CD4-positive, CD25-positive, alpha-beta regulatory T cell (primary cell): Measurements from ENCODE around the gene WFDC2. TPM values are rescaled to one million over a fixed set of nuclear protein-coding genes. Genes with fewer than 3 reads are reported as not detected.

Experiments
- ATAC-seq, 2 donors: fragments of 150-1000 bp; cut with Tn5 transposase; one replicate each; pipeline ENCODE4 v1.10.0; 2021; ENCODE audit warnings: low read depth in 2 of 2, moderate number of reproducible peaks in 2 of 2, moderate library complexity in 1 of 2
- DNase-seq, 3 donors: peaks; one replicate each; pipeline versions ENCODE4 v3.0.0 to v3.0.0-alpha.2; 2012 to 2022; ENCODE audit warnings: mixed read lengths in 1 of 3
- H3K27ac ChIP-seq: one replicate; pipeline ENCODE4 v1.7.0; 2013; ENCODE audit warnings: mild to moderate bottlenecking, low read length; ENCODE audit not compliant: insufficient read depth, poor library complexity, severe bottlenecking
- H3K27me3 ChIP-seq: one replicate; pipeline ENCODE4 v1.7.0; 2013; ENCODE audit warnings: low read length; ENCODE audit not compliant: control insufficient read depth, insufficient read depth
- H3K36me3 ChIP-seq: one replicate; pipeline ENCODE4 v1.7.0; 2013; ENCODE audit warnings: mild to moderate bottlenecking, low read length, moderate library complexity; ENCODE audit not compliant: control insufficient read depth, insufficient read depth
- H3K4me1 ChIP-seq: 2 replicates; pipeline ENCODE4 v1.7.0; 2013; ENCODE audit warnings: mild to moderate bottlenecking, low read length; ENCODE audit not compliant: insufficient read depth, control insufficient read depth, poor library complexity, severe bottlenecking
- H3K4me3 ChIP-seq: one replicate; pipeline ENCODE4 v1.7.0; 2013; ENCODE audit warnings: low read depth, mild to moderate bottlenecking, low read length, moderate library complexity
- H3K9me3 ChIP-seq, 2 experiments: 1 replicate in 1 of 2; 2 replicates in 1 of 2; pipeline ENCODE4 v1.7.0; 2013; ENCODE audit warnings: low read length in 2 of 2, mild to moderate bottlenecking in 1 of 2, moderate library complexity in 1 of 2; ENCODE audit not compliant: control insufficient read depth in 2 of 2
- H3K27ac Mint-ChIP-seq, 3 donors: one replicate each; pipeline ENCODE4 v1.8.0; 2020 to 2022; ENCODE audit warnings: mild to moderate bottlenecking in 3 of 3, mixed read lengths in 3 of 3, moderate library complexity in 2 of 3
- H3K27me3 Mint-ChIP-seq: one replicate; pipeline ENCODE4 v1.8.0; 2022; ENCODE audit warnings: mild to moderate bottlenecking, mixed read lengths
- H3K36me3 Mint-ChIP-seq: one replicate; pipeline ENCODE4 v1.8.0; 2020; ENCODE audit warnings: mixed read lengths
- H3K4me1 Mint-ChIP-seq, 4 donors: one replicate each; pipeline ENCODE4 v1.8.0; 2020 to 2022; ENCODE audit warnings: mixed read lengths in 4 of 4, mild to moderate bottlenecking in 1 of 4
- H3K4me3 Mint-ChIP-seq, 4 donors: one replicate each; pipeline ENCODE4 v1.8.0; 2020 to 2022; ENCODE audit warnings: mild to moderate bottlenecking in 4 of 4, mixed read lengths in 4 of 4, moderate library complexity in 3 of 4
- H3K9me3 Mint-ChIP-seq, 7 donors: one replicate each; pipeline ENCODE4 v1.8.0; 2020 to 2022; ENCODE audit warnings: mixed read lengths in 7 of 7, mild to moderate bottlenecking in 3 of 7, moderate library complexity in 2 of 7
- polyA plus RNA-seq, 4 donors: library from polyadenylated mRNA; unstranded; fragments of 300-500 nt; fragmentation: Illumina TruSeq; gene quantifications; one replicate each; pipeline ENCODE4 v1.2.3, GENCODE V29; 2021
- total RNA-seq: library from RNA; stranded (reverse); gene quantifications from one replicate; pipeline ENCODE4 v1.2.3, GENCODE V29; 2022

Gene WFDC2
- total and polyA plus RNA-seq, 5 donors from 2014 or later: not detected

DNA sequence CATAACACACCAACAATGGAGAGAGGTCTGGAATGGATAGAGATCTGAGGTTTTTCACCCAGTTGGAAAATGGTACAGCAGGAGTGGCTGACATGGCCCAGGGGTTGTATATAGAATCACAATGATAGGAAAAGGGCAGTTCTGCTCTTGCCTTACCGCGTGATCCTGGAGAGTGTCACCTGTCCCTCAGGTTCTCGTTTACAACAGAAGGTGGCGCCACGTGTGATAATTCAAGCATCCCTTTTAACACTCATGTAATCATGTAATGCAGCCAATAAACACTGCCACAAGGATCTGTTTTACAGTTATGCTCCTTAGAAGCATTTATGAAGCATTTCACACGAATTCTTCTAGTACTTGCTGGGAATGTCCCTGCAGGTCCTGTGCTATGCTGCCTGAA lies 12.9 kb upstream of the WFDC2 start:
- Histone ChIP-seq H3K9me3 (no peaks in the 10 kb centered on the region), H3K4me3 (no peak overlapping the region), H3K36me3 (no peaks in the 10 kb centered on the region), H3K27ac (no peak overlapping the region), H3K4me1 (no peaks in the 10 kb centered on the region), H3K27me3 (no peaks in the 10 kb centered on the region)
- Mint-ChIP-seq H3K36me3 (peaks cover 4% of the 10 kb centered on the region), H3K4me3 (no peak overlapping the region), H3K4me1 (no peaks in the 10 kb centered on the region), H3K9me3 (peaks cover 0 to 2% (median 0%) of the 10 kb centered on the region in 7 donors), H3K27ac (no peak overlapping the region), H3K27me3 (peaks cover 4% of the 10 kb centered on the region)
- ATAC-seq (no peak), DNase-seq (peak in 1 of 3 donors; percentile 57)

DNA sequence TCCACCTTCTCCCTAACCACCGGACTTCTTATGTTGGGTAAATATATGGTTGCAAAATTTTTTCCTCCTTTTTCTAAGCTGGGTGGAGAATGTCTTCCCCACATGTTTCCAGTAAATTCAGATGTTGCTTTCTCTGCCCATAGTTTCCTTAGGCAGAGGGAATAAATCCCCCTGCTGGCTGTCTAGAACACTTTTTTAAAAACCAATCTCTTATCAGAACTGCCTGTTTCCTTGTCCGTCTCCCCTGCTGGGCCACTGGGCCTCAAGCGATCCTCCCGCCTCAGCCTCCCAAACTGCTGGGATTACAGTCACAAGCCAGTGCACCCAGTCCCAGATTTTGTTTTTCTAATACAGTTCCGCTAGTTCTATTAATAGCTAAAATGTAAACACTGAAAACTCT lies 9.9 kb upstream of the WFDC2 start:
- H3K36me3 ChIP-seq: no peaks in the 10 kb centered on the region
- Mint-ChIP-seq H3K4me3 (no peak overlapping the region), H3K27me3 (peaks cover 10% of the 10 kb centered on the region), H3K36me3 (peaks cover 4% of the 10 kb centered on the region), H3K4me1 (no peaks in the 10 kb centered on the region), H3K9me3 (peaks cover 0 to 2% (median 0%) of the 10 kb centered on the region in 7 donors), H3K27ac (no peak overlapping the region)
- DNase-seq (no peak), ATAC-seq (no peak)
- H3K4me3 ChIP-seq: no peak overlapping the region
- H3K27ac ChIP-seq: no peak overlapping the region
- no peaks in the 10 kb centered on the region for H3K4me1 ChIP-seq
- no peaks in the 10 kb centered on the region for H3K9me3 ChIP-seq
- peaks cover 13% of the 10 kb centered on the region for H3K27me3 ChIP-seq

DNA sequence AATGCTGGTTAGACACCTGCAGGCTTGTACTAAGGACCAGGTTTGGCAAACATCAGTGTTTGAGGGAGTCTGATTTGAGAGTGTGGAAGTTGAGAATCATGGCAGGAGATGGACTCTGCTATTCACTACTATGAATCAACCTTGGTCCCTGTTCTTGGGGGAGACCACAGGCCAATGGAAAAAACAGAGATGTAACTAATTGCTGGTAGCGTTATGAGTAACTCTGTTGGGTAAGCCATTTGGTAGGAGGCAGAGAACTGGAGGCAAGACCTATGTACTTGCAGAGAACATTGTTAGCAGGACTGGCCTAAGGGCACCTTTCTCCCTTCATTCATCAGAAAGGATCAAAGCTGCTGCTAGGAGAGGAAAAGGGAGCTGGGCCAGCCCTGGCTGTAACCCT lies 8.3 kb upstream of the WFDC2 start:
- Mint-ChIP-seq H3K27ac (no peak overlapping the region), H3K9me3 (peaks cover 0 to 2% (median 0%) of the 10 kb centered on the region in 7 donors), H3K4me3 (no peak overlapping the region), H3K27me3 (peaks cover 15% of the 10 kb centered on the region), H3K4me1 (no peaks in the 10 kb centered on the region), H3K36me3 (no peaks in the 10 kb centered on the region)
- no peak for ATAC-seq
- Histone ChIP-seq H3K36me3 (no peaks in the 10 kb centered on the region), H3K9me3 (no peaks in the 10 kb centered on the region), H3K4me3 (no peak overlapping the region), H3K4me1 (no peaks in the 10 kb centered on the region), H3K27ac (no peak overlapping the region), H3K27me3 (peaks cover 22% of the 10 kb centered on the region)
- no peak for DNase-seq

DNA sequence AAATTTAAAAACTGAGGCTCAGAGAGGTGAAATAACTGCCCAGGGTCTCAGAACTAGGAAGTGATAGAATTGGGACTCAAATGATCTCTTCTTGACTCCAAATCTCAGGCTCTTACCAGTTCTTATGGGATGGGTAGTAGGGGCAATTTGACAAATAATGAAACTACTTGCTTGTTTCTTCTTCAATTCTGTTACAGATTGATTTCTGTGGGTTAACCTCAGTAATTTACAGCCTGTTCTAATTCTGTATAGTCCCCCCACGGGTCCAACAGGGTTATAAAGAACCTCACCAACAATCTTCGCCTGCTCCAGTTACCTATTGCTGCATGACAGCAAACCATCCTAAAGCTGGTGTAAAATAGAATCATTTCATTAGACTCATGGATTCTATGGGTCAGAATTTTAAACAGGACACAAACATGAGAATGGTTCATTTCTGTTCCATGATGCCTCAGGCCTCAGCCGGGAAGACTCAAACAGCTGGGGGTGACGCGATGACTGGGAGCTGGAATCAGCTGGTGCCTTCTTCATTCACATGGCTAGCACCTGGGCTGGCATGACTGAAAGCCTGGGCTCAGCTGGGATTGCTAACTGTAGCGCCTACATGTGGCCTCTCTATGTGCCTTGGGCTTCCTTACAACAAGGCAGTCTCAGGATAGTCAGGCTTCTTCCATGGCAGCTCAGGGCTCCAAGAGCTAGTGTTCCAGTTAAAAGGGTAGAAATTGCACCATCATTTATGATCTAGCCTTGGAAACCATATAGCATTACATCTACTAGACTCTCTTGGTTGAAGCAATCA lies 6.6 kb upstream of the WFDC2 start:
- no peak for ATAC-seq

GRCh38 chr20:45463709-45464108 lies 5.8 kb upstream of the WFDC2 start:
- DNase-seq (no peak), ATAC-seq (no peak)
- no peak overlapping the region for H3K4me3 Mint-ChIP-seq
- no peaks in the 10 kb centered on the region for H3K4me1 Mint-ChIP-seq
- H3K9me3 ChIP-seq: no peaks in the 10 kb centered on the region
- no peak overlapping the region for H3K4me3 ChIP-seq
- H3K36me3 ChIP-seq: no peaks in the 10 kb centered on the region
- peaks cover 30% of the 10 kb centered on the region for H3K27me3 ChIP-seq
- no peak overlapping the region for H3K27ac Mint-ChIP-seq
- no peaks in the 10 kb centered on the region for H3K36me3 Mint-ChIP-seq
- H3K4me1 ChIP-seq: no peaks in the 10 kb centered on the region
- H3K27ac ChIP-seq: no peak overlapping the region
- H3K9me3 Mint-ChIP-seq: peaks cover 0 to under 1% (median 0%) of the 10 kb centered on the region in 7 donors
- H3K27me3 Mint-ChIP-seq: peaks cover 28% of the 10 kb centered on the region

More for the DNA sequence above, 6.6 kb upstream of the WFDC2 start:
- peaks cover 24% of the 10 kb centered on the region for H3K27me3 ChIP-seq
- H3K4me3 Mint-ChIP-seq: no peak overlapping the region
- no peak overlapping the region for H3K27ac Mint-ChIP-seq
- no peaks in the 10 kb centered on the region for H3K36me3 Mint-ChIP-seq
- H3K9me3 Mint-ChIP-seq: no peaks in the 10 kb centered on the region
- no peaks in the 10 kb centered on the region for H3K4me1 Mint-ChIP-seq
- DNase-seq: no peak
- no peaks in the 10 kb centered on the region for H3K9me3 ChIP-seq
- peaks cover 23% of the 10 kb centered on the region for H3K27me3 Mint-ChIP-seq
- H3K4me1 ChIP-seq: no peaks in the 10 kb centered on the region
- H3K36me3 ChIP-seq: no peaks in the 10 kb centered on the region
- H3K4me3 ChIP-seq: no peak overlapping the region
- no peak overlapping the region for H3K27ac ChIP-seq

DNA sequence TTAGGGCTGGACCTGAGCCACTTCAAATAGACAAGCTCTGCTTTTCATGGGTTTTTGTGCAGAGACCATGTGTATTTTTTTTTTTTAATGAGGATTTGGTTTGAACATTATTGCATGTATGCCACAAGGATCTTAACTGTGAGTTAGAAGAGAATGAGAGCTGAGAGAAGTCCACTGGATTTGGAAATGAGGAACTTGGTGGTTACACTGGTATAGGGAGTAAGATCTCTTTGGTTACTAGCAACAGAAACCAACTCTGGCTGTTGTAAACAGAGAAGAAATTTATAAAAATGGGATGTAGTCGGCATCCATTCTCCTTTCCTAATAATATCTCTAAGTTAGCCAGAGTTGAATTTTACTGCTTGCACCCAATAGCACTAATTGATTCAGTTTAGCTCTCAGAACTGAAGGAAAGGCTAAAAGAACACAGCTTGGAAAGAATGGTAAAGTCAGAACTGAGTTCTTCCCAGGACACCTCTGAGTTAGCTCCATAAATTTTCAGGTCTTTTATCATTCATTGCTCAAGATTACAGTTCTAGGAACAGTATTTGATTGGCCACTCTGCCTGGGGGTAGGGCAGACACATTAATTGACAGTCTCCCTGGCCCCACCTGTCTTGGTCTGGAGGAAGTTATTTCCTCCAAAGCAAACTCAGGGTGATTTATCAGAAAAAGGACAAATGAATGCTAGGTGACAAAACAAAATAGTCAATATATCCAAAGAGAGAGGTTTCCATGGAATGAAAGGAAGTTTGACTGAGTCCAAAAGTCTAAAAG lies 3.9 kb upstream of the WFDC2 start:
- Mint-ChIP-seq H3K4me3 (no peak overlapping the region), H3K27ac (no peak overlapping the region), H3K27me3 (peaks cover 45% of the 10 kb centered on the region), H3K4me1 (peaks cover 0 to 9% (median 0%) of the 10 kb centered on the region in 4 donors), H3K36me3 (no peaks in the 10 kb centered on the region), H3K9me3 (peaks cover 0 to 3% (median 0%) of the 10 kb centered on the region in 7 donors)
- Histone ChIP-seq H3K9me3 (no peaks in the 10 kb centered on the region), H3K27ac (no peak overlapping the region), H3K27me3 (peaks cover 36% of the 10 kb centered on the region), H3K36me3 (no peaks in the 10 kb centered on the region), H3K4me3 (no peak overlapping the region), H3K4me1 (peaks cover 14% of the 10 kb centered on the region)
- DNase-seq (no peak), ATAC-seq (no peak)

GRCh38 chr20:45467172-45467571 lies 2.4 kb upstream of the WFDC2 start:
- Mint-ChIP-seq H3K36me3 (no peaks in the 10 kb centered on the region), H3K9me3 (peaks cover 0 to 3% (median 0%) of the 10 kb centered on the region in 7 donors), H3K4me3 (no peak overlapping the region), H3K4me1 (peaks cover 0 to 16% (median 0%) of the 10 kb centered on the region in 4 donors), H3K27me3 (peaks cover 48% of the 10 kb centered on the region), H3K27ac (no peak overlapping the region)
- DNase-seq (no peak), ATAC-seq (no peak)
- no peak overlapping the region for H3K27ac ChIP-seq
- no peak overlapping the region for H3K4me3 ChIP-seq
- peaks cover 16% of the 10 kb centered on the region for H3K4me1 ChIP-seq
- no peaks in the 10 kb centered on the region for H3K36me3 ChIP-seq
- H3K9me3 ChIP-seq: no peaks in the 10 kb centered on the region
- peaks cover 43% of the 10 kb centered on the region for H3K27me3 ChIP-seq
